Dermis microvascular lymphatic vessel endothelial cell (primary cell): ENCODE results near the gene FAM53B. TPM values are rescaled to one million over a fixed set of nuclear protein-coding genes. Genes with fewer than 3 reads are reported as not detected.
A peak's percentile ranks its signal among the peaks of the same experiment; 100 is the strongest.

Experiments
- DNase-seq, 2 donors: peaks; one replicate each; pipeline versions ENCODE4 v3.0.0 to v3.0.0-alpha.2; 2010; ENCODE audit warnings: low read depth in 2 of 2
- total RNA-seq: library from RNA; depleted of rRNA; stranded (reverse); fragments of >200 nt; gene quantifications from 2 replicates; pipeline ENCODE4 v1.2.1, GENCODE V29; 2014

FAM53B gene
- total RNA-seq, 1 donor from 2014 or later: 14.9 TPM

DNA sequence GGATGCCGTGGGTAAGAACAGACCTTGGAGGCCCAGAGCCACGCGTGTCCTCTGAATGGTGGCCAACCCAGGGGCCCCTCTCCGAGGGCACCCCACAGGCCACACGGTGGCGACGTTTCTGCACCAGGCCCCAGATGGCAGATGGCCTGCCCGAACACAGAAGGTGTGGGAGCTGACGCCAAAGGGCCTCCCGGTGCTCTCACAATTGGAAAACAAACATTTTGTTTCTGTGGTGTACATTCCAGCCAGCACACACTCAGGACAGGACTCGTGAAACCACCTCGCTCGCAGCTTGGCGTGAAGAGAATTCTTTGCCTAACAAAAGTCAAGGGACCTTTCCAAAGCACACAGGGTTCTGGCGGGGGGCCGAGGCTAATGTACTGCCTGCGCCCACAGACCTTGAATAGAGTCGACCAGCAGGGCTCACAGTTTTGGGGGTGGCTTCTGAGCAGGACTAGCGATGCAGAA is 112.1 kb downstream of the FAM53B start:
- DNase-seq: peak; percentile 67 to 71

DNA sequence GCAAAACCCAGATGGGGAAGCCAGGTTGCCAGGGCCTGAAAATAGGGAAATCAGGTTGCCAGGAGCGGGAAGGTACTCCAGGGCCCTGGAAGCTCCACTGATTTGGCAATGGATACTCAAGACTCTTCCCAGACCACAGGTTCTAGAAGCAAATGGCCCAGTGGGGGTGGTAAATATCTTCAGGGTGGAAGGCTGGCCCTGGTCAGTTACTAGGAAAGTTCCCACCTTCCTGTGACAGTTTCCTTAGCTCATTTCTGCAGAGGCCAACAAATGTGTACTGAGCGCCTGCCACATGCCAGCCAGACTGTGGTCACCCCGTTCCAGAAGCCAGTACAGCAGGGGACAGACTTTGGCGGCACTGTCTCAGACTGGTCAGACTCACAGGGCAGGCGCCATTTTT is 113.6 kb downstream of the FAM53B start:
- no peak for DNase-seq

GRCh38 chr10:124629842-124630241 is 114.3 kb downstream of the FAM53B start:
- no peak for DNase-seq

DNA sequence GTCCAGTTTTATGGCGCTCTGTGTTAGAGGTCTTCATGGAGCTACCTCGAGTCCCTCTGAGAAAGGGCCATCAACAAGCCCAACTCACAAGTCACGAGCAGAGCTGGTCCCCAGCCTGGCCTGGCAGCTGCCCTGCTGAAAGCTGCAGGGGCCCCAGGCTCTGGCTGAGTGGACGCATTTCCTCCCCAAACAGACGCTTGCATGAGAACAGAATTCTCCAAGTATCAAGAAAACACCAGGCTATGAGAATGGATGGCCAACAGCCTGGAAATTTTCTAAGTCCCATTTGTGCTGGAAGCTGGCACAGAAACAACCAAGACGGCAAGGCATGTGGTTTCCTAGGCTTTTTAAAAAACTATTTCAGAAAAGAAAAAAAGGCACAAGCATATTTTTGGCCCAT is 114.8 kb downstream of the FAM53B start:
- no peak for DNase-seq

- DNase-seq: no peak
These were observed 115.5 kb downstream of the FAM53B start for GRCh38 chr10:124628676-124629021.

DNA sequence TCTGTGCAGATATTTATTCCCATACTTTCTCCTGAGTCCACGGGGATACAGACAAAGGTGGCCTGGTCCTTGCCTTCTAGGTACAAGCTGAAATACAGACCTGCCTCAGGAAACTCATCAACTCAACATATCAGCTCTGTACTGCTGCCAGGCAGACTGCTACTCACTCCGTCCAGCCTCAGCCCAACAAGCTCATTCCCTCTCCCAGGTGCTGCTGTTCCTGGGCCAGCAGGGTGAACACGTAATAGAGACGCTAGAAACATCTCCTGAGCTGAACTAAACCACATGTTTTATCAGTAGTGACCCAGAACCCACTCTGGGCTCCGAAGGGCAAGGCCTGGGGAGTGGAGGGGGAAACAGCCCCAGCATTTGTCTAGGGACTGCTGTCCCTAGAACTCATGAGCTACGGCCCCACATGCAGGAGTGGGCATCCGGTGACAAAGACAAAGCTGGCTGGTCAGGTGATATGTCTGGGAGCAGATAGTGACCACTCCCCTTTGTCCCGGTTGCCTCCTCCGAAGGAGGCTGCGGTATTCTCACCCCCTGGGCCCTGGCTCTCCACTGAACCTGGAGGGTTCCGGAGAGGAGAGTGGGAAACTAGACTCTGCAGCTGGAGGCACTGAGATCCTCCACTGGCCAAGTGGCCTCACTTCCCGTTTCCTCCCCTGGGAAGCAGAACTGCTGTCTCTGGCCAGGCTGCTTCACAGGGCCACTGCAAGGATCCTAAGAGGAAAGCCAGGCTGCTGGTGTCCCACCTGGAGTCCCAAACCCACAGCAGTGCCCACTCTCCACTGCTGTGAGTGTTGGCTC is 116.1 kb downstream of the FAM53B start:
- no peak for DNase-seq

DNA sequence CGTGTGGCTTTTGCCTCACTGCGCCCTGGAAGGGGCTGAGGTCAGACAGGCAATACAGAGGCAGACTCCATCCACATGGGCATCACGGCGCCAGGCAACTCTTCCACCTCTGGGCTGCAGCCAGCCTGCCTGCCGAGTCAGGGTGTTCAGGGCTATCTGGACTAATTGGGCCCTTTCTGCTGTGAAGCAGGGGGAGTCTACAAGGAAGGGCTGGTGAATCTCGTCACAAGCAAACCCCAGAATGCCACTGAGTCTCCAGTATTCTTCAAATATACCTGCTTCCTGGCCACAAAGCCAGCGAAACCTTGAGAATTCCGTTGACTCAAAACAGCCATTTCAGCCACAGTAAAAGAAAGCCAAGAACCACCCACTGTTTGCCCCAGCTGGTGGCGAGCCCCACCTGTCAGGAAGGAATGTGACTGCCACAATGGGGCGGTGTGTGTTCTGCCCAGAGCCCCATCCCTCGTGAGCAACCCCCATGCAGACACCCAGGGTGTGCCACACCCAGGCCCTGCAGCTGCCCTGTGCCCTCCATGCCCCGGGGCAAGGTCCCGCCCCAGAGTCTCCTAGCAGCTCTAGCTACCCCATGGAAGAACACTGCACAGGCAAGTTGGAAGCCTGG is 117.3 kb downstream of the FAM53B start:
- no peak for DNase-seq

GRCh38 chr10:124625831-124626238 is 118.3 kb downstream of the FAM53B start:
- DNase-seq: no peak

DNA sequence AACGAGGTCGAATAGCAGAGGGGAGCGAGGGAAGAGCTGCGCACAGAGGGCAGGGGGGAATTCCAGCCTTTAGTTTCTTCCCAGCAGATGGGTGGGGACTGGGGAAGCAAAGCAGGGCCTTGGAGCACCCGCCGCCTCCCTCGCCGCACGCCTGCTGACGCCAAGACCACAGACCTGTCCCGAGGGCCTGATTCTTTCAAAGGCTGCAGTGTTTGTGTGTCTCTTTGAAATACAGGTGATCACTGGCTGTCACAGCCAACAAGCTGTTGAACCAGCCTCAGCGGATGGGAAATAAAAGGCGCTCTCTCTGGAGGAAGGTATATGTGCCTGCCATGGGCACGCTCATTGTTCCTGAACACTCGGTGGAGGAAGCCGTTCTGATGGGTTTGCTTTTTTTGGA is 119.3 kb downstream of the FAM53B start:
- DNase-seq: no peak

DNA sequence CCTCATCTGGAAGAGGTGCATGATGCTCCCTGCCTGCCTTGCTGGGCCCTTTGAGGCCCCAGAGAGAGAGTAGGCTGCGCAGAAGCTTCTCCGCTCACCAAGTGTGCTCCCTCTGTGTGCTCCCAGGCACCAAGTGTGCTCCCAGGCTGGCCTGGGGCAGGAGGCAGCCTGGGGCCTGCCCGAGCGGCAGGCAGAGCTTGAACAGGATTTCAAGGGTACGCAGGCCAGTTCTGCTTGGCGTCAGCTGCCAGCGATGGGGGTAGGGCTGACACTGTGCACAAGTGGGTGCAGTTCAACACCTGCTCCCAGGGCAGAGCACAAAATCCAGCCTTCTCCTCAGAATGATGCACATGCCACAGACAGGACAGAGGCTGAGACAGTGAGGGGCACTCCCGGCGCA is 119.7 kb downstream of the FAM53B start:
- DNase-seq: no peak

GRCh38 chr10:124624006-124624405 is 120.2 kb downstream of the FAM53B start:
- DNase-seq: no peak

DNA sequence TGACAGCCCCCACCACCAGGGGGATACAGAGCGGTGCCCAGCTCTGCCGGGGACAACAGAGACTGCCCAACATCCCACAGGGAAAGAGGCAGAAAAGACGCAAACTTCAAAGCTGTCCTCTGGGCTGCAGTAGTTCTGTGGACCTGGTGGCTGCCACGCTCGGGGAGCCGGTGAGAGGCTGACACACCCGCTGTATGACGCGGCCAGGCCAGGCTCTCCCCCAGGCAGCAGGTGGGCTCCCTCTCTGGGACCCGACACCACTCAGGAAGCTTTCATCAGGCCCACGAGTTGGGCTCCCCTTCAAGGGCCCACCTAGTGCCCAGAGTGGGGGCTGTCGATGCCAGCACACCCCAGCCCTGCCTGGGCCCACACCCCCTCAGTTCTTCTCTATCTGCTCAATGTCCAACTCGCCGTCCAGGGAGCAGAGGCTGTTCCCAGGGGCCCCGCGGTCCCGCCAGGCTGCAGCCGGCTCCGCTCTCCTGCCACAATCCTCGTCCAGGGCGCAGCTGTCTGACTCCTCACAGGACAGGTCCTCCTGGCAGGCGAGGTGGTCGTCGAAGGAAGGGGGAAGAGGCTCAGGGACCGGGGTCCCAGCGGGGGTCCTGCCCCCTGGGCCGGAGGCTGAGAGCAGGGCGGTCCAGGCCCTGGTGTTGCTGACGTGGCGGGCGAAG is 121.2 kb downstream of the FAM53B start:
- no peak for DNase-seq

GRCh38 chr10:124622158-124622557 is 122.0 kb downstream of the FAM53B start:
- no peak for DNase-seq

- DNase-seq: no peak
These were observed 122.5 kb downstream of the FAM53B start for GRCh38 chr10:124621637-124622036.

- DNase-seq: no peak
These were observed 124.2 kb downstream of the FAM53B start for GRCh38 chr10:124619802-124620490.

GRCh38 chr10:124619195-124619594 is 125.0 kb downstream of the FAM53B start:
- DNase-seq: no peak

DNA sequence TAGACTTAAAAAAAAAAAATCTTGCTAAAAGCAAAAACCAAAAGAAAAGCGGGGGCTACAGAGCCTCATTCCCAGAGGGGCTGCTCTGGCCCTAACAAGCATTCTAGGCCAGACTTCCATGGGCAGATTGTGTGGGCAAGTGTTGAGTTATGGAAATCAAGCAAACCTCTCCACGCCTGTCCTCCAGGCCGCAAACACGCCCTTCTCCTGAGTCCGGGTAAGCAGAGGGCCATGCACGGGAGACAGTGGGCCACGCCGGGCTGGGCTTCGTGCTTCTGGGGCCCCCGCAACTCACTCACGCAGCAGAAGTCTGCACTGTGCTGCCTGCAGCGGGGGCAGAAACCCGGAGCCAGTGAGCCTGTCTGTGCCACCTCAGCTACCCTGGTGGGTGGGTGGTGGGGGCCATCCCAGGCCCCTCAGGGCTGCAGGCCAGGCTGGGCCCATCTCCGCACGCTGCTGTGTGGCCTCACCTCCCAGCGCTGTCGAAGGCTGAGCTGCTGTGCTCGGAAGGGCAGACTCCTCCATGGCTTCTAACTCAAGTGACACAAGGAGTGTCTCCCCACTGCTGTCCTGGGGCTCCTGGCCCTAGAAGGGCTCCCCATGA is 125.6 kb downstream of the FAM53B start:
- DNase-seq: no peak

DNA sequence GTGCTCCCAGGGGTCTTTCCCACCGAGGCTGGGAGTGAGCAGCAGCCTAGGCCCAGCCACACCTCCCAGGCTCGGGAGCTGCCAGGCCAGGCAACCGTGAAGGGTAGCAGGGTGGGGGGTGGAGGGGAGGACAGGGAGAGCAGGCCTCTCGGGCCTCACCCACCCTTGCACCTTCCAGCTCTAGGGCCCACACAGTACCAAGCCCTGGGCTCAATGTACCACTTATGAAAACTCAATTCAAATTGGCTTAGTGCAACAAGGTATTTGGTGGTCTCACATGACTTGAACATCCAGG is 127.4 kb downstream of the FAM53B start:
- no peak for DNase-seq

- no peak for DNase-seq
These were observed 127.9 kb downstream of the FAM53B start for GRCh38 chr10:124616040-124616835.

DNA sequence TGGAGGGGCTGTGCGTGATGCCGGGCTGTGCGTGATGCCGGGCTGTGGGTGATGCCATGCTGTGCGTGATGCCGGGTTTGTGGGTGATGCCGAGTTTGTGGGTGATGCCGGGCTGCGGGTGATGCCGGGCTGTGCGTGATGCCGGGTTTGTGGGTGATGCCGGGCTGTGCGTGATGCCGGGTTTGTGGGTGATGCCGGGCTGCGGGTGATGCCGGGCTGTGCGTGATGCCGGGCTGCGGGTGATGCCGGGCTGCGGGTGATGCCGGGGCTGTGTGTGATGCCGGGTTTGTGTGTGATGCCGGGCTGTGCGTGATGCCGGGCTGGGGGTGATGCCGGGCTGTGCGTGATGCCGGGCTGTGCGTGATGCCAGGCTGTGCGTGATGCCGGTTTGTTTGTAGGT is 128.9 kb downstream of the FAM53B start:
- no peak for DNase-seq
